ENCODE results near the gene CFAP61.

DNA sequence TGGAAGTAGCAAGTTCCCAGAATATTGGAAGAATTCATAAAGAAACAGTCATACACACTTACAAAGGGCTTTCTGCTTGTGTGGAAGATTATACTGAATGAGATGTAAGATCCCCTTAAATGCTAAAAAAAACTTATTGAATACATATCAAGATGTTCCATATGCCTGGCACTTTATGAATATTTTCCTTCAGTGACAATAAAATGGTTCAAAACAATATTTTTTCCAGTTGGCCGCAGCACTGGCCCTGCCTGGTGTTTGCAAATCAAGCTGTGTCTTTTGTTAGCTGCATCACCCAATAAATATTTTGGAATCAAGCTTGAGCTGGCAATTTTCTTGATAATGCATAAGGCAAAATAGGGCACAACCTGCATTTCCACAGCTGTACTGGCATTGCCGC, 51.2 kb downstream of the CFAP61 start:
- TF ChIP-seq, protein P1, sequence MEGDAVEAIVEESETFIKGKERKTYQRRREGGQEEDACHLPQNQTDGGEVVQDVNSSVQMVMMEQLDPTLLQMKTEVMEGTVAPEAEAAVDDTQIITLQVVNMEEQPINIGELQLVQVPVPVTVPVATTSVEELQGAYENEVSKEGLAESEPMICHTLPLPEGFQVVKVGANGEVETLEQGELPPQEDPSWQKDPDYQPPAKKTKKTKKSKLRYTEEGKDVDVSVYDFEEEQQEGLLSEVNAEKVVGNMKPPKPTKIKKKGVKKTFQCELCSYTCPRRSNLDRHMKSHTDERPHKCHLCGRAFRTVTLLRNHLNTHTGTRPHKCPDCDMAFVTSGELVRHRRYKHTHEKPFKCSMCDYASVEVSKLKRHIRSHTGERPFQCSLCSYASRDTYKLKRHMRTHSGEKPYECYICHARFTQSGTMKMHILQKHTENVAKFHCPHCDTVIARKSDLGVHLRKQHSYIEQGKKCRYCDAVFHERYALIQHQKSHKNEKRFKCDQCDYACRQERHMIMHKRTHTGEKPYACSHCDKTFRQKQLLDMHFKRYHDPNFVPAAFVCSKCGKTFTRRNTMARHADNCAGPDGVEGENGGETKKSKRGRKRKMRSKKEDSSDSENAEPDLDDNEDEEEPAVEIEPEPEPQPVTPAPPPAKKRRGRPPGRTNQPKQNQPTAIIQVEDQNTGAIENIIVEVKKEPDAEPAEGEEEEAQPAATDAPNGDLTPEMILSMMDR (IDR thresholded peaks at IDR 0.05): no peak
- TF ChIP-seq POLR2A (IDR thresholded peaks at IDR 0.05): no peak
- no peak for TF ChIP-seq POLR2AphosphoS5 (IDR thresholded peaks at IDR 0.05)
- no peak for TF ChIP-seq EP300 (IDR thresholded peaks at IDR 0.05)

Measured in suprapubic skin (tissue), 4 donors.